MM.1S (cell line): ENCODE results near the gene KIF5A.

Experiments used
- DNase-seq: peaks from one replicate; pipeline ENCODE4 v3.0.0-alpha.2; 2015
- H2AFZ ChIP-seq: fragments of 300-600 bp; sonication (generic); 2 replicates; pipeline ENCODE4 v1.6.0; 2016; ENCODE audit warnings: antibody characterized with exemption, low read length
- H3F3A ChIP-seq: fragments of 300-600 bp; sonication (generic); 2 replicates; pipeline ENCODE4 v1.6.1; 2016; ENCODE audit warnings: mild to moderate bottlenecking, antibody characterized with exemption, low read length, moderate library complexity, mixed read lengths; ENCODE audit not compliant: insufficient read depth
- H3K27ac ChIP-seq: fragments of 300-600 bp; sonication (generic); 2 replicates; pipeline ENCODE4 v1.5.1; 2016; ENCODE audit warnings: mild to moderate bottlenecking, low read length
- H3K27me3 ChIP-seq: fragments of 300-600 bp; sonication (generic); replicated peaks from 2 replicates; pipeline ENCODE4 v1.6.0; 2016; ENCODE audit warnings: low read length; ENCODE audit not compliant: insufficient read depth
- H3K36me3 ChIP-seq: fragments of 300-600 bp; sonication (generic); replicated peaks from 2 replicates; pipeline ENCODE4 v1.6.1; 2016; ENCODE audit warnings: mild to moderate bottlenecking, low read length, mixed read lengths; ENCODE audit not compliant: insufficient read depth
- H3K4me1 ChIP-seq: fragments of 300-600 bp; sonication (generic); 2 replicates; pipeline ENCODE4 v1.6.1; 2016; ENCODE audit warnings: low read length, mixed read lengths
- H3K4me2 ChIP-seq: fragments of 300-600 bp; sonication (generic); 2 replicates; pipeline ENCODE4 v1.6.0; 2016; ENCODE audit warnings: low read depth, low read length
- H3K4me3 ChIP-seq: fragments of 300-600 bp; sonication (generic); 2 replicates; pipeline ENCODE4 v1.5.1; 2016; ENCODE audit warnings: low read length, mixed read lengths
- H3K79me2 ChIP-seq: fragments of 300-600 bp; sonication (generic); 2 replicates; pipeline ENCODE4 v1.6.1; 2016; ENCODE audit warnings: mixed run types, low read length, mixed read lengths
- H3K9ac ChIP-seq: fragments of 300-600 bp; sonication (generic); 2 replicates; pipeline ENCODE4 v1.6.1; 2016; ENCODE audit warnings: low read length, mixed read lengths
- H3K9me2 ChIP-seq: fragments of 300-600 bp; sonication (generic); replicated peaks from 2 replicates; pipeline ENCODE4 v1.6.1; 2016; ENCODE audit warnings: mild to moderate bottlenecking, low read length, mixed read lengths; ENCODE audit not compliant: insufficient read depth
- H3K9me3 ChIP-seq: fragments of 300-600 bp; sonication (generic); replicated peaks from 2 replicates; pipeline ENCODE4 v1.6.1; 2016; ENCODE audit warnings: mild to moderate bottlenecking, low read length, mixed read lengths; ENCODE audit not compliant: insufficient read depth
- H4K20me1 ChIP-seq: fragments of 300-600 bp; sonication (generic); 2 replicates; pipeline ENCODE4 v1.6.1; 2016; ENCODE audit warnings: mild to moderate bottlenecking, low read length, moderate library complexity, mixed read lengths; ENCODE audit not compliant: insufficient read depth
- EZH2 ChIP-seq: fragments of 300-600 bp; sonication (generic); optimal IDR thresholded peaks from 2 replicates; pipeline ENCODE3; 2017; ENCODE audit warnings: low read depth, mild to moderate bottlenecking, antibody characterized with exemption, low read length, mixed read lengths
- EZH2phosphoT487 ChIP-seq: fragments of 300-600 bp; sonication (generic); IDR thresholded peaks from 2 replicates; pipeline ENCODE4 v1.6.1; 2018; ENCODE audit warnings: antibody characterized with exemption, low read length
- TF ChIP-seq, protein P1 (sequence below): fragments of 300-600 bp; sonication (generic); IDR thresholded peaks from 2 replicates; pipeline ENCODE4 v1.5.1; 2016; ENCODE audit warnings: antibody characterized with exemption, low read length, mixed read lengths

KIF5A gene

DNA sequence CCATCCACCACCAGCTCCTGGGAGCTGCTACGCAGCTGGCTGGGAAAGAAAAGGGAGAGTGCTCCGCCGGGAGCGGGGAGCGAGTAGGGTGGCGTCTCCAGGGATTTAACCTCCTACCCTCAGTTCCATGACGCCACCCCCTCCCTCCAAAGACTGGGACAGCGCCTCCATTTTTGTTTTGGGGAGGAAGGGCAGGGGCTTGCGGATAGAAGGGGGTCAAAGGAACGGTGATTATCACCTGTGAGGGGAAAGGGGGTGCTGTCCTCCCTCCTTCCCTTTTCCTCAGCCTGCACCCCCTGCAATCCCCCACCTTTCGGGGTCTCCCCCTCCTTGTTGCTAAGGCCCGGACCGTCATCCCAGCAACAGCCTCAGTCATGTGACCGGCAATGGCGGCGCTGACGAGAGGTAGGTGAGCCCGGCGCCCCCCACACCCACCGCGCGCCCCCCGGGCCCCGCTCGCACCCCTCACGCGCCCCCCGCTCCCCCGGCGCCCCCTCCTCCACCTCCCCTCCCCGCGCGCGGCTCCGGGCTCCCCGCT is 54.7 kb downstream of the KIF5A start, which contains the start of gene DTX3:
DTX3 (plus strand) TSS at position 371 of the 538 bp plus-strand sequence. CDS start 1,694 bp downstream, outside the sequence.
- Histone ChIP-seq H4K20me1 (no peaks in the 10 kb centered on the region), H3K9ac (peak within 1 kb of the TSS; percentile 65), H3K4me2 (peak within 1 kb of the TSS; percentile 95), H3K79me2 (no peaks in the 10 kb centered on the region), H3K9me3 (no peaks in the 10 kb centered on the region), H3K4me3 (peak within 1 kb of the TSS; percentile 70), H3K9me2 (no peaks in the 10 kb centered on the region), H3K27me3 (no peaks in the 10 kb centered on the region), H3K27ac (no peak within 1 kb of the TSS), H2AFZ (peak within 1 kb of the TSS; percentile 100), H3F3A (no peaks in the 10 kb centered on the region; the same call in 1 of the 2 replicates), H3K36me3 (no peaks in the 10 kb centered on the region), H3K4me1 (peaks cover 6% of the 10 kb centered on the region; the same call in 1 of the 2 replicates)
- peak; percentile 26 for DNase-seq
- TF ChIP-seq EZH2, result no peak
- TF ChIP-seq, protein P1, sequence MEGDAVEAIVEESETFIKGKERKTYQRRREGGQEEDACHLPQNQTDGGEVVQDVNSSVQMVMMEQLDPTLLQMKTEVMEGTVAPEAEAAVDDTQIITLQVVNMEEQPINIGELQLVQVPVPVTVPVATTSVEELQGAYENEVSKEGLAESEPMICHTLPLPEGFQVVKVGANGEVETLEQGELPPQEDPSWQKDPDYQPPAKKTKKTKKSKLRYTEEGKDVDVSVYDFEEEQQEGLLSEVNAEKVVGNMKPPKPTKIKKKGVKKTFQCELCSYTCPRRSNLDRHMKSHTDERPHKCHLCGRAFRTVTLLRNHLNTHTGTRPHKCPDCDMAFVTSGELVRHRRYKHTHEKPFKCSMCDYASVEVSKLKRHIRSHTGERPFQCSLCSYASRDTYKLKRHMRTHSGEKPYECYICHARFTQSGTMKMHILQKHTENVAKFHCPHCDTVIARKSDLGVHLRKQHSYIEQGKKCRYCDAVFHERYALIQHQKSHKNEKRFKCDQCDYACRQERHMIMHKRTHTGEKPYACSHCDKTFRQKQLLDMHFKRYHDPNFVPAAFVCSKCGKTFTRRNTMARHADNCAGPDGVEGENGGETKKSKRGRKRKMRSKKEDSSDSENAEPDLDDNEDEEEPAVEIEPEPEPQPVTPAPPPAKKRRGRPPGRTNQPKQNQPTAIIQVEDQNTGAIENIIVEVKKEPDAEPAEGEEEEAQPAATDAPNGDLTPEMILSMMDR, result no peak

DNA sequence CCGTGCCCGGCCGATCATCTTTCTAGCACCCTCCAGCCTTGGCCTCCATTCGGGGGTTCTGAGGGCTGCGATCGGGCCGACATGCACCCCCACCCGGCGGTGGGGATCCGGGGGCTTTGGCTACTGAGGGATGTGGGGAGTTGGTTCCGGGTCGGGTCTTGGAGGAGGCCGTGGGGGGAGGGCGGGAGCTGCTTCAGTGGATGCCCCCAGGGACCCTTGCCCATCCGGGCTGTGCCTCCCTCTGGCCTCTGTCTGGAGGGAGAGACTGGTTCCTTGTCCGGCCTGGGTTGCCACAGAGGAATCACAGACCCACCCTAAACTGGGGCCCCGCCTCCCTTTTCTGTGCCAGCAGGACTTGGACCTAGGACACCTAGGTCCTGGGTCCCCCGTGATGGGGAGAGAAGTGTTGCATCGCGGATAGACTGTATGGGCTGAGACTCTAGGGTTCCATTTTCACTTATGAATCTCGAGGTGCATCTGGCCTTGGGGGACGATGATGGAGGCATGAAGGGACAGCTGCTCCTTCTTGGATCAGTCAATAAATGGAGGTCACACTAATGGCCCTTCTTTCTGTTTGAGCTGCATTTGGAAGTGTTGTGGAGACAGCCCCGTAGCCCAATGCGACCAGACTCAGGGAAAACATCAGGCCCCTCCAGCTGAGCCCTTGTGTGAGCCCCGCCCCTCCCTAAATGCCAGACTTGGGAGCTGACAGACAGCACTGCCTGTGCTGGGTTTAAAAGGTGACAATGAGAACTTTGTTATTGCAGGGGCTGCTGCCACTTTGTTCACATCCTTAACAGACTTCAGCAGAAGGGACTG is 55.4 kb downstream of the KIF5A start:
- H3F3A ChIP-seq, result no peaks in the 10 kb centered on the region; the same call in 1 of the 2 replicates
- no peaks in the 10 kb centered on the region for H4K20me1 ChIP-seq
- peak overlapping the region; percentile 64 for H2AFZ ChIP-seq
- H3K4me2 ChIP-seq, result peak overlapping the region; percentile 78
- no peaks in the 10 kb centered on the region for H3K79me2 ChIP-seq
- H3K9me3 ChIP-seq, result no peaks in the 10 kb centered on the region
- no peak for TF ChIP-seq EZH2
- TF ChIP-seq, protein P1, result no peak
- TF ChIP-seq EZH2phosphoT487, result no peak
- DNase-seq, result no peak
- H3K9ac ChIP-seq, result peak overlapping the region; percentile 65
- no peaks in the 10 kb centered on the region for H3K27me3 ChIP-seq
- peaks cover 6% of the 10 kb centered on the region; the same call in 1 of the 2 replicates for H3K4me1 ChIP-seq
- H3K4me3 ChIP-seq, result peak overlapping the region; percentile 70
- no peak overlapping the region for H3K27ac ChIP-seq
- no peaks in the 10 kb centered on the region for H3K36me3 ChIP-seq
- no peaks in the 10 kb centered on the region for H3K9me2 ChIP-seq

DNA sequence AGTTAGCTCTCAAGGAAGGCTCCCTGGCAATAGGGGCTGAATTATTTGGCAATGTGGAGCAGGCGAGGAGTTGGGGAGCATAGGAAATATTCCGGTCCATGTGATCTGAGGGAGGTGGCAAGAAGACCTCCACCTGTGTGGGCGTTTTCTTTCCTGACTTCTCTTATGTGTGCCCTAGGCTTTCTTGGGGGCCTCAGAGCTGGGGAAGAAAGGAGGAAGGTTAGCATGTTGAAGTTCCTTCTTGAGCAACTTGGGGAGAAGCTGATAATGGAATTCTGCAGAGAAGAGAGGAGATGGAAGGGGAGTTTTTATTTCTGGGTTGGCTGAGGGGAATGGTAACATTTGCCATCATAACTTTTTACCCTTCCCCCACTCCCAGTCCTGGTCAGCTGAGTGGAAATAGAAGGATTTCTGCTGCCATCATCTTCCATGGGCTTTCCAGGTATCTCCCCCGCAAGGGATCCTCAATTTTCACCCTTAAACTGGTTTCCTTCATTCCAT is 56.0 kb downstream of the KIF5A start:
- H3K4me3 ChIP-seq, result no peak overlapping the region

More for the DNA sequence above, 56.0 kb downstream of the KIF5A start:
- H4K20me1 ChIP-seq, result no peaks in the 10 kb centered on the region
- no peak overlapping the region for H3K9ac ChIP-seq
- no peaks in the 10 kb centered on the region for H3K27me3 ChIP-seq
- H2AFZ ChIP-seq, result no peak overlapping the region
- peak overlapping the region; percentile 78; the same call in 1 of the 2 replicates for H3K4me2 ChIP-seq
- no peak overlapping the region for H3K27ac ChIP-seq
- H3K36me3 ChIP-seq, result no peaks in the 10 kb centered on the region
- no peaks in the 10 kb centered on the region; the same call in 1 of the 2 replicates for H3F3A ChIP-seq
- H3K9me3 ChIP-seq, result no peaks in the 10 kb centered on the region
- no peaks in the 10 kb centered on the region for H3K79me2 ChIP-seq
- no peak for DNase-seq
- H3K4me1 ChIP-seq, result peaks cover 6% of the 10 kb centered on the region; the same call in 1 of the 2 replicates
- TF ChIP-seq, protein P1, result no peak
- TF ChIP-seq EZH2, result no peak
- no peak for TF ChIP-seq EZH2phosphoT487
- no peaks in the 10 kb centered on the region for H3K9me2 ChIP-seq
